Kidney glomerular epithelial cell (primary cell): ENCODE measurements around the gene FABP6.
"Not testable (repeated sequence)": the region's sequence is repeated elsewhere in the genome, so short reads cannot be mapped to it uniquely, and the experiment has no call there.

Source experiments
- DNase-seq: peaks from one replicate; lab custom pipeline; 2025; lab: John Stamatoyannopoulos, UW

The FABP6 gene

GRCh38 chr5:160221082-160221481 lies 8.2 kb upstream of the FABP6 start:
- no peak for DNase-seq

DNA sequence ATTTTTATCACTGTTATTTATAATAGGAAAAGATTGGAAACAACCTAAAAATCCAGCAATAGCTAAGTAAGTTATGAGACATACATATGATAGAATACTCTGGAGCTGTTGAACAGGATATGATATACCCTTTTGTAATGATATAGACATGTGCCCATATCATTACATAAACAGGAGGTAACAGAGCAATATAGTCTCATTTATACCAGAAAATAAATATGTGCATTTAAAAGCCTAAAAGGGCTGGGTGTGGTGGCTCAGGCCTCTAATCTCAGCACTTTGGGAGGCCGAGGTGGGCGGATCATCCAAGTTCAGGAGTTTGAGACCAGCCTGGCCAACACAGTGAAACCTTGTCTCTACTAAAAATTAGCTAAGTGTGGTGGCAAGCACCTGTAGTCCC lies 2.3 kb upstream of the FABP6 start:
- DNase-seq: no peak

- DNase-seq: no peak
Measured at GRCh38 chr5:160230686-160231527, 1.6 kb downstream of the FABP6 start.

DNA sequence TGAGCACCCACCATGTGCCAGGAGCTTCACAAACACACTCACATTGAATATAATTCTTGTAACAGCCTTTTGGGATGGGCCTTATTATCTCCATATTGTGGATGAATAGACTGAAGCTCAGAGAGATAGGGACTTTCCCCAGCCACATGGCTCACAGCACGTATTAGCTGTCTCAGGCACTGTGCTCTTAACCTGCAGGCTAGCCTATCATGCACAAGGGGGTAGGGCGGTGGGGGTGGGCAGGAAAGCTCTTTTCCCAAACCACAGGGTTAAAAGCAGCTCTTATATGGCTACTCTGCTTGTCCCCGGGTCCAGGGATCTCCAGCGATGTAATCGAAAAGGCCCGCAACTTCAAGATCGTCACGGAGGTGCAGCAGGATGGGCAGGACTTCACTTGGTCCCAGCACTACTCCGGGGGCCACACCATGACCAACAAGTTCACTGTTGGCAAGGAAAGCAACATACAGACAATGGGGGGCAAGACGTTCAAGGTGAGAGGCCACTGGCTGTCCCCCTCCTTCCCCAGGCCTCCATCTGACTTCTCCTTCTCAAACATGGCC lies 2.6 kb downstream of the FABP6 start:
- DNase-seq: no peak

DNA sequence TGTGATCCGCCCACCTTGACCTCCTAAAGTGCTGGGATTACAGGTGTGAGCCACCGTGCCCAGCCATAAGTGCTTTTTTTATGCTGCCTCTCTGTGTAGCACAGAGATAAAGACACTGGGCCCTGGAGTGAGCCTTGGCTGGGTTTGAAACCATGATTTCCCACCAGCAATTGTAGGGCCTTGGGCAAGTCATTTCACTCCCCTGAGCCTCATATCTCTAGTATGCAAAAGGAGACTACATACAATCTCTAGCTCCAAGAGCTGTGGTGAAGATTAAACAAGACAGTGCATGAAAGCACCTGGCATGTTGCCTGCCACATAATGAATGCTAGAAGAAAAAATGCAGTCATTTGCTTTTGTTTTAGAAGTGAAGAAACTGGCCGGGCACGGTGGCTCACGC lies 3.9 kb downstream of the FABP6 start:
- DNase-seq: no peak

GRCh38 chr5:160235731-160236130 lies 6.4 kb downstream of the FABP6 start:
- DNase-seq: no peak

- no peak for DNase-seq
Measured at GRCh38 chr5:160237571-160238093, 8.3 kb downstream of the FABP6 start.

- no peak for DNase-seq
Measured at GRCh38 chr5:160240350-160240749, 11.0 kb downstream of the FABP6 start.

- DNase-seq: no peak
Measured at GRCh38 chr5:160242145-160242544, 12.8 kb downstream of the FABP6 start.

GRCh38 chr5:160245506-160246086 lies 16.3 kb downstream of the FABP6 start:
- DNase-seq: no peak

GRCh38 chr5:160249570-160249969 lies 20.3 kb downstream of the FABP6 start:
- not testable (repeated sequence) for DNase-seq

- DNase-seq: no peak
Measured at GRCh38 chr5:160250226-160250625, 20.9 kb downstream of the FABP6 start.

DNA sequence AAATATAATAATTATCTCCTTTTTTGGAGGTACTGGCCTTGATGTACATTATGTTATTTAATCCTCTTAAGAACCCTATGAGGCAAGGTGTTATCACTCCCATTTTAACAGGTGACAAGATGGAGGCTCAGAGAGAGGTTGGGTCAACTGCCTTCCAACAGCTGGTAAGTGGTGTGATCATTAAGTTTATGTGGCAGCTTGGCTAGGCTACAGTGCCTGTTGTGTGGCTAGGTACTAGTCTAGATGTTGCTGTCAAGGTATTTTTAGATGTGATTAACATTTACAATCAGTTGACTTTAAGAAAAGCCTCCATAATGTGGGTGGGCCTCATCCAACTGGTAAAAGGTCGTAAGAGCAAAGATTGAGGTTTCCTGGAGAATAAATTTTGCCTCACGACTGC lies 21.5 kb downstream of the FABP6 start:
- no peak for DNase-seq

- DNase-seq: no peak
Measured at GRCh38 chr5:160251406-160252155, 22.3 kb downstream of the FABP6 start.

- DNase-seq: no peak
Measured at GRCh38 chr5:160252916-160253315, 23.6 kb downstream of the FABP6 start.

DNA sequence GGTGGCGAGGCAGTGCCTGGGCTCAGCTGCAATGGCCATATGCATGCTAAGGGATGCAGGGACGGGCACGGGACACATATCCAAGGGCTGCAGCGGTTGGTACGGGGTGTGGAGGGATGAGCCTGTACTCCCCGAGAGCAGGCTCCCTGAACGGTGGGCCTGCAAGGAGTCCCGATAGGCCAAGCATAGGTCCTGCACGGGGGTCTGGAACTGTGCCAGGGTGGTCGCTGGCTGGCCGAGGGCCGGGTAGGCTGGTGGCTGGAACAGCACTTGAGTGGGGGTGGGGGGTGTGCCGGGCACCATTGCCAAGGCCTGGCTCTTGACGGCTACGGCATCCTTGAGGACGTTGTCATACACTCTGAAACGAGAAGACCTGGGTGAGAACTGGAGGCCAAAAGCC lies 24.1 kb downstream of the FABP6 start:
- DNase-seq: no peak

GRCh38 chr5:160254706-160255105 lies 25.4 kb downstream of the FABP6 start:
- no peak for DNase-seq

DNA sequence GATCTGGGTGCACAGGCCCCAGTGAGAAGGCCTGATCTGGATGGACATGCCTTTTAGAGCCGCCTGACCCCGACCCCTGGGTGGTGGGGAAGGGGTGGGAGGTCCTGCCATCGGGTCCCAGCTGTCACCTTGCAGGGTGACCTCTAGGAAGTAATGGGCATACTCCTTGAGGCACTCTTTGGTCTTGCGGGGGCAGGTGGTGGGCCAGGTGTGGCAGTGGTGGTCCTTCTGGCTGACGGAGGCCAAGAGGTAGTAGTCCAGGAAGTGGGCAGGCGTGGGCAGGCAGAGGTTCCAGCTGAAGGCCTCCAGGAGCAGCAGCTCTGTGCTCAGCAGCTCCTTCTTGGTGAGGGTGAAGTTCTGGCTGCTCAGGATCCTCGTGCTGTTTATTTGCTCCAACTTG lies 30.0 kb downstream of the FABP6 start:
- no peak for DNase-seq

DNA sequence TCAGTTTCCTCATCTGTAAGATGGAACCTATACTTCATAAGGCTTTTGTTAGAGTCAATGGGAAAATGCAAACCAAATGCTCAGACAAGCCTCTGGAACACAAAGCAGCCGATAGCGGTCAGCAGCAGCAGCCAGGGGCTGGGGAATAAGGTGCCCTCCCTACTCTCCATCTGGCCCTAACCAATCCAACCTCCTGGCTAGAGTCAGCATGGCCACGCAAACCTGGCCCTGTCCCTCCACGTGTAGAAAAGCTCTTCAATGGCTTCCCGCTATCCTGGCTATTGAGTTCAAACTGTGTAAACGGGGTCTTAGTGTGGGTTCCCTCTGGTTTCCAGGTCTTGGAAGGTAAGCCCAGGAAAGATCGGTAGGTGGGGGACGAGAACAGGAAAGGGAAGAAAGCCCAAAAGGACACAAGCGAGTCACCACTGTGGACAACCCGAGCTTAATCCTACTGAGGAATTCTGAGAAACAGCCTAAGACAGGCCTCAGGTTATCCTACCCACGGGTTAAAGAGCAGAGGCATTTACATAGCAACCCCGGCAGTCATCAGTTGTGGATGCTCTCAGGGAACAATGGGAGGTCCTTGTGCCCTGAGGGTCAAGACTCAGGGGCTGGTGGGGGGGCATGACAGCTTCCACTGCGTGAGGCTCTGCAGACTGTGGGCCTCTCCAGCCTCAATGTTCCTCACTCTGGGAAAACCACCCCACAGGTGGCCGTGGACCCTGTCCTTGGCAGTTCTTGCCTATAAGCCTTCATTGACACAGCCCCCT lies 30.9 kb downstream of the FABP6 start:
- no peak for DNase-seq

- peak; percentile 71 for DNase-seq
Measured at GRCh38 chr5:160260881-160261815, 31.8 kb downstream of the FABP6 start.
